Posterior cingulate gyrus (tissue), 11 donors: ENCODE results near the gene DLEC1.
"Not testable (repeated sequence)": the region's sequence is repeated elsewhere in the genome, so short reads cannot be mapped to it uniquely, and the experiment has no call there.

ENCODE experiments used
- DNase-seq, 10 donors: peaks; one replicate each; pipeline versions ENCODE4 v3.0.0 to v3.0.0-alpha.2; 2020 to 2021; ENCODE audit warnings: mixed read lengths in 3 of 10
- intact Hi-C: fragments of 100-400 bp; cut with DNase I; formaldehyde crosslinking; loops from one replicate; pipeline ENCODE4 v1.15.1; 2023

Gene DLEC1

GRCh38 chr3:38030126-38031021, 8.6 kb upstream of the DLEC1 start:
- intact Hi-C loops, result no loop called here
- DNase-seq, result peak in 3 of 10 donors; percentile 33 to 43 (median 38)

GRCh38 chr3:38031022-38031994, 7.7 kb upstream of the DLEC1 start:
- peak in 2 of 10 donors; percentile 72 to 85 for DNase-seq
- intact Hi-C loops, result no loop called here

- intact Hi-C loops, result no loop called here
- peak in 2 of 10 donors; percentile 7 to 46 for DNase-seq
Measured at GRCh38 chr3:38032328-38032865, 6.6 kb upstream of the DLEC1 start.

GRCh38 chr3:38033586-38033985, 5.4 kb upstream of the DLEC1 start:
- DNase-seq, result peak in 2 of 10 donors; percentile 11 to 24
- intact Hi-C loops, result not testable (repeated sequence)

GRCh38 chr3:38034335-38034734, 4.7 kb upstream of the DLEC1 start:
- intact Hi-C loops, result not testable (repeated sequence)
- peak in 1 of 10 donors; percentile 36 for DNase-seq

GRCh38 chr3:38036286-38036685, 2.7 kb upstream of the DLEC1 start:
- intact Hi-C loops, result no loop called here
- peak in 1 of 10 donors; percentile 41 for DNase-seq

- peak in 2 of 10 donors; percentile 33 to 54 for DNase-seq
- intact Hi-C loops, result no loop called here
Measured at GRCh38 chr3:38036906-38037305, 2.1 kb upstream of the DLEC1 start.

- intact Hi-C loops, result no loop called here
- DNase-seq, result peak in 1 of 10 donors; percentile 1
Measured at GRCh38 chr3:38038447-38038911, 529 bp upstream of the DLEC1 start.

GRCh38 chr3:38039899-38040261, 872 bp downstream of the DLEC1 start:
- DNase-seq, result peak in 7 of 10 donors; percentile 38 to 93 (median 60)

GRCh38 chr3:38040401-38040800, 1.4 kb downstream of the DLEC1 start:
- DNase-seq, result peak in 2 of 10 donors; percentile 47 to 66
- intact Hi-C loops, result no loop called here

More at GRCh38 chr3:38039899-38040261, 872 bp downstream of the DLEC1 start:
- intact Hi-C loops, result no loop called here

- intact Hi-C loops, result no loop called here
- peak in 1 of 10 donors; percentile 19 for DNase-seq
Measured at GRCh38 chr3:38043486-38043885, 4.5 kb downstream of the DLEC1 start.

- intact Hi-C loops, result no loop called here
- peak in 1 of 10 donors; percentile 6 for DNase-seq
Measured at GRCh38 chr3:38046027-38046426, 7.0 kb downstream of the DLEC1 start.

GRCh38 chr3:38046821-38047220, 7.8 kb downstream of the DLEC1 start:
- intact Hi-C loops, result no loop called here
- DNase-seq, result no peak

GRCh38 chr3:38047896-38048295, 8.9 kb downstream of the DLEC1 start:
- intact Hi-C loops, result no loop called here
- DNase-seq, result no peak

- intact Hi-C loops, result no loop called here
- peak in 1 of 10 donors; percentile 21 for DNase-seq
Measured at GRCh38 chr3:38049358-38050126, 10.5 kb downstream of the DLEC1 start.

GRCh38 chr3:38051131-38051530, 12.1 kb downstream of the DLEC1 start:
- peak in 1 of 10 donors; percentile 74 for DNase-seq
- intact Hi-C loops, result no loop called here

GRCh38 chr3:38053286-38053685, 14.3 kb downstream of the DLEC1 start:
- intact Hi-C loops, DNase-seq: not testable (repeated sequence)

- intact Hi-C loops, DNase-seq: not testable (repeated sequence)
Measured at GRCh38 chr3:38053813-38054498, 14.9 kb downstream of the DLEC1 start.

- intact Hi-C loops, result no loop called here
- DNase-seq, result no peak
Measured at GRCh38 chr3:38054499-38055001, 15.5 kb downstream of the DLEC1 start.
